ENCODE results near the gene SUN5.

DNA sequence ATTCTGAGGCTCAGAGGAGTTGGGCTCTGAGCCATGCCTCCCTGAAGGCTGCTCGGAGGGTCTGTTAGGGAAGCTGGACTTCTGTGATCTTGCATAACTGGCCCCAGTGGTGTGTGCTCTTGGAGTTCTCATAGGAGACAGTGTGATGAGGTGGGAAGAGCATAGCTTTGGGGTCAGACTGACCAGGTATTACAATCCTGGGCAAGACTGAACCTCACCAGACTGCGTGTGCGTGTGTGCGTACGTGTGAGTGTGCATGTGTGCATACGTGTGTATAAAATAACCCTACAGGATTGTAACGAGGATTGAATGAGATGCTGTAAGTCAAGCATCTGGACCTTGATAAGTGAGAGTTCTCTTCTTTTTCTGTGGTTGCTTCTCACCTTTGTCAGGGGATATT lies 13.3 kb upstream of the SUN5 start:
- TF ChIP-seq GATA3 (IDR thresholded peaks at IDR 0.05; ENCODE audit: low read depth, low read length) (no peak), GATA2 (IDR thresholded peaks at IDR 0.05; ENCODE audit: low read depth, low read length) (no peak)

Data from SH-SY5Y (cell line).